Kidney epithelial cell (primary cell): Measurements from ENCODE around the gene SLC22A1. TPM values are rescaled to one million over a fixed set of nuclear protein-coding genes. Genes with fewer than 3 reads are reported as not detected.

Experiments
- DNase-seq: peaks from one replicate; pipeline ENCODE4 v3.0.0-alpha.2; 2010; ENCODE audit warnings: low read depth
- H3K27me3 ChIP-seq: 2 replicates; pipeline ENCODE4 v1.6.0; 2011; ENCODE audit warnings: low read length; ENCODE audit not compliant: control insufficient read depth, insufficient read depth
- H3K36me3 ChIP-seq: 2 replicates; pipeline ENCODE4 v1.5.1; 2011; ENCODE audit warnings: low read length; ENCODE audit not compliant: control insufficient read depth, insufficient read depth
- H3K4me3 ChIP-seq: 2 replicates; pipeline ENCODE4 v1.5.1; 2011; ENCODE audit warnings: low read depth, mild to moderate bottlenecking, control low read depth, low read length
- CTCF ChIP-seq: IDR thresholded peaks from 2 replicates; pipeline ENCODE4 v1.5.1; 2011; ENCODE audit warnings: mild to moderate bottlenecking, moderate library complexity, low read length, control low read depth, inconsistent platforms; ENCODE audit not compliant: insufficient read depth, poor library complexity, severe bottlenecking
- total RNA-seq: library from RNA; depleted of rRNA; stranded (reverse); fragments of >200 nt; gene quantifications from 2 replicates; pipeline ENCODE4 v1.2.3, GENCODE V29; 2015

The SLC22A1 gene
- total RNA-seq, 1 donor from 2014 or later: 1.3 TPM

- H3K4me3 ChIP-seq: no peak overlapping the region
- peaks cover 7% of the 10 kb centered on the region for H3K36me3 ChIP-seq
- TF ChIP-seq CTCF: no peak
- DNase-seq: no peak
- H3K27me3 ChIP-seq: no peaks in the 10 kb centered on the region
Measured at GRCh38 chr6:160079686-160080043, 42.0 kb upstream of the SLC22A1 start.

GRCh38 chr6:160080097-160080496, 41.5 kb upstream of the SLC22A1 start:
- no peak overlapping the region for H3K4me3 ChIP-seq
- no peaks in the 10 kb centered on the region for H3K27me3 ChIP-seq
- DNase-seq: no peak
- H3K36me3 ChIP-seq: peaks cover 8% of the 10 kb centered on the region
- no peak for TF ChIP-seq CTCF

GRCh38 chr6:160081398-160081797, 40.2 kb upstream of the SLC22A1 start:
- Histone ChIP-seq H3K4me3 (no peak overlapping the region), H3K36me3 (peaks cover 8% of the 10 kb centered on the region), H3K27me3 (no peaks in the 10 kb centered on the region)
- DNase-seq: no peak
- no peak for TF ChIP-seq CTCF

- DNase-seq: no peak
- peaks cover 8% of the 10 kb centered on the region for H3K36me3 ChIP-seq
- TF ChIP-seq CTCF: no peak
- H3K4me3 ChIP-seq: no peak overlapping the region
- H3K27me3 ChIP-seq: no peaks in the 10 kb centered on the region
Measured at GRCh38 chr6:160082627-160083026, 39.0 kb upstream of the SLC22A1 start.

- TF ChIP-seq CTCF: no peak
Measured at GRCh38 chr6:160084198-160084776, 37.3 kb upstream of the SLC22A1 start.

GRCh38 chr6:160085226-160085625, 36.4 kb upstream of the SLC22A1 start:
- H3K36me3 ChIP-seq: peaks cover 7% of the 10 kb centered on the region
- DNase-seq: no peak
- H3K27me3 ChIP-seq: no peaks in the 10 kb centered on the region

More at GRCh38 chr6:160084198-160084776, 37.3 kb upstream of the SLC22A1 start:
- Histone ChIP-seq H3K36me3 (peaks cover 6% of the 10 kb centered on the region), H3K4me3 (no peak overlapping the region), H3K27me3 (no peaks in the 10 kb centered on the region)
- no peak for DNase-seq

More at GRCh38 chr6:160085226-160085625, 36.4 kb upstream of the SLC22A1 start:
- H3K4me3 ChIP-seq: no peak overlapping the region
- TF ChIP-seq CTCF: no peak
